Mesenchymal stem cell (in vitro differentiated cells and primary cell): ENCODE data around the gene HBG2.

Experiments
- DNase-seq: peaks from one replicate; pipeline ENCODE4 v3.0.0-alpha.2; 2013
- H2AFZ ChIP-seq: one replicate; pipeline ENCODE4 v1.6.1; 2013; ENCODE audit warnings: low read depth, mild to moderate bottlenecking, control low read depth, inconsistent platforms, low read length, moderate library complexity
- H2AK5ac ChIP-seq: 2 replicates; pipeline ENCODE4 v1.6.1; 2013; ENCODE audit warnings: low read length, moderate library complexity, mild to moderate bottlenecking, inconsistent platforms; ENCODE audit not compliant: severe bottlenecking
- H2BK120ac ChIP-seq: one replicate; pipeline ENCODE4 v1.6.1; 2013; ENCODE audit warnings: low read depth, mild to moderate bottlenecking, inconsistent platforms, low read length, moderate library complexity
- H2BK12ac ChIP-seq, 2 experiments: one replicate each; pipeline ENCODE4 v1.6.1; 2013; ENCODE audit warnings: inconsistent platforms in 2 of 2, low read length in 2 of 2, mild to moderate bottlenecking in 2 of 2, moderate library complexity in 2 of 2, control low read depth in 1 of 2
- H2BK15ac ChIP-seq: one replicate; pipeline ENCODE4 v1.6.1; 2013; ENCODE audit warnings: mild to moderate bottlenecking, low read depth, inconsistent platforms; ENCODE audit not compliant: poor library complexity, severe bottlenecking
- H2BK5ac ChIP-seq: 2 replicates; pipeline ENCODE4 v1.6.1; 2013; ENCODE audit warnings: low read depth, mild to moderate bottlenecking, low read length, control low read depth, inconsistent platforms; ENCODE audit not compliant: poor library complexity, severe bottlenecking
- H3K14ac ChIP-seq, 2 experiments: one replicate each; pipeline ENCODE4 v1.6.1; 2013; ENCODE audit warnings: inconsistent platforms in 2 of 2, low read length in 2 of 2, control low read depth in 1 of 2, mild to moderate bottlenecking in 1 of 2, moderate library complexity in 1 of 2
- H3K18ac ChIP-seq, 2 experiments: one replicate each; pipeline ENCODE4 v1.6.1; 2013; ENCODE audit warnings: inconsistent platforms in 2 of 2, low read length in 2 of 2, control low read depth in 1 of 2, low read depth in 1 of 2, mild to moderate bottlenecking in 1 of 2
- H3K23ac ChIP-seq, 2 experiments: one replicate each; pipeline ENCODE4 v1.6.1; 2013; ENCODE audit warnings: inconsistent platforms in 2 of 2, low read length in 2 of 2, mild to moderate bottlenecking in 2 of 2, moderate library complexity in 2 of 2, control low read depth in 1 of 2
- H3K27ac ChIP-seq: 2 replicates; pipeline ENCODE4 v1.5.1; 2013; ENCODE audit warnings: mild to moderate bottlenecking, moderate library complexity, low read length, control low read depth, inconsistent platforms; ENCODE audit not compliant: poor library complexity, severe bottlenecking
- H3K27me3 ChIP-seq, 2 experiments: 2 replicates each; pipeline versions ENCODE4 v1.6.1 to v1.7.0; 2013; ENCODE audit warnings: low read length in 2 of 2, mild to moderate bottlenecking in 2 of 2, moderate library complexity in 2 of 2, control low read depth in 1 of 2, inconsistent platforms in 1 of 2; ENCODE audit not compliant: control insufficient read depth in 1 of 2, insufficient read depth in 1 of 2
- H3K36me3 ChIP-seq, 2 experiments: 2 replicates each; pipeline versions ENCODE4 v1.6.1 to v1.7.0; 2013; ENCODE audit warnings: low read length in 2 of 2, control low read depth in 1 of 2, inconsistent platforms in 1 of 2, low read depth in 1 of 2, mild to moderate bottlenecking in 1 of 2; ENCODE audit not compliant: insufficient read depth in 2 of 2, control insufficient read depth in 1 of 2
- H3K4ac ChIP-seq, 2 experiments: one replicate each; pipeline ENCODE4 v1.6.1; 2013; ENCODE audit warnings: inconsistent platforms in 2 of 2, low read length in 2 of 2, mild to moderate bottlenecking in 2 of 2, moderate library complexity in 2 of 2, control low read depth in 1 of 2, low read depth in 1 of 2
- H3K4me1 ChIP-seq: 2 replicates; pipeline ENCODE4 v1.6.1; 2013; ENCODE audit warnings: low read depth, low read length, control low read depth; ENCODE audit not compliant: control insufficient read depth, insufficient read depth
- H3K4me2 ChIP-seq: 2 replicates; pipeline ENCODE4 v1.6.1; 2013; ENCODE audit warnings: low read length, mild to moderate bottlenecking, inconsistent platforms; ENCODE audit not compliant: poor library complexity, severe bottlenecking
- H3K4me3 ChIP-seq, 2 experiments: 2 replicates each; pipeline versions ENCODE4 v1.5.1 to v1.7.0; 2013; ENCODE audit warnings: low read length in 2 of 2, mild to moderate bottlenecking in 2 of 2, control low read depth in 1 of 2, low read depth in 1 of 2; ENCODE audit not compliant: insufficient read depth in 1 of 2
- H3K79me1 ChIP-seq: replicated peaks from 2 replicates; pipeline ENCODE4 v1.6.1; 2013; ENCODE audit warnings: mild to moderate bottlenecking, control low read depth, low read length, inconsistent platforms; ENCODE audit not compliant: poor library complexity, severe bottlenecking
- H3K9ac ChIP-seq: 2 replicates; pipeline ENCODE4 v1.7.0; 2013; ENCODE audit warnings: mild to moderate bottlenecking, low read length, moderate library complexity
- H3K9me3 ChIP-seq: 2 replicates; pipeline ENCODE4 v1.7.0; 2013; ENCODE audit warnings: mild to moderate bottlenecking, low read length; ENCODE audit not compliant: control insufficient read depth
- H4K8ac ChIP-seq: one replicate; pipeline ENCODE4 v1.6.1; 2013; ENCODE audit warnings: inconsistent platforms, mild to moderate bottlenecking, low read length, moderate library complexity
- H4K91ac ChIP-seq: one replicate; pipeline ENCODE4 v1.6.1; 2013; ENCODE audit warnings: mild to moderate bottlenecking, low read length, inconsistent platforms
- WGBS: methylation state at CpG from one replicate; pipeline ENCODE4 v1.1.7; 2013; ENCODE audit warnings: mixed read lengths; 5-methylcytosine and 5-hydroxymethylcytosine counted together

The HBG2 gene

GRCh38 chr11:5293028-5293427 is 38.4 kb upstream of the HBG2 start:
- H3K14ac ChIP-seq: no peak overlapping the region
- H3K79me1 ChIP-seq: no peaks in the 10 kb centered on the region
- no peaks in the 10 kb centered on the region for H3K9me3 ChIP-seq
- H3K9ac ChIP-seq: no peak overlapping the region
- H2AFZ ChIP-seq: no peak overlapping the region
- DNase-seq: no peak
- H3K4me2 ChIP-seq: no peak overlapping the region
- no peak overlapping the region for H3K18ac ChIP-seq
- H3K27me3 ChIP-seq: no peaks in the 10 kb centered on the region
- no peak overlapping the region for H3K4ac ChIP-seq
- no peak overlapping the region for H3K23ac ChIP-seq
- no peak overlapping the region for H2BK15ac ChIP-seq
- H2BK120ac ChIP-seq: no peak overlapping the region
- no peak overlapping the region for H4K91ac ChIP-seq
- 96% methylated on average over 8 of the region's 8 CpGs for WGBS
- H2AK5ac ChIP-seq: no peak overlapping the region
- H3K27ac ChIP-seq: no peak overlapping the region
- H2BK5ac ChIP-seq: no peak overlapping the region
- H3K4me1 ChIP-seq: no peaks in the 10 kb centered on the region
- H3K36me3 ChIP-seq: no peaks in the 10 kb centered on the region
- no peak overlapping the region for H3K4me3 ChIP-seq
- H4K8ac ChIP-seq: no peak overlapping the region
- H2BK12ac ChIP-seq: no peak overlapping the region

DNA sequence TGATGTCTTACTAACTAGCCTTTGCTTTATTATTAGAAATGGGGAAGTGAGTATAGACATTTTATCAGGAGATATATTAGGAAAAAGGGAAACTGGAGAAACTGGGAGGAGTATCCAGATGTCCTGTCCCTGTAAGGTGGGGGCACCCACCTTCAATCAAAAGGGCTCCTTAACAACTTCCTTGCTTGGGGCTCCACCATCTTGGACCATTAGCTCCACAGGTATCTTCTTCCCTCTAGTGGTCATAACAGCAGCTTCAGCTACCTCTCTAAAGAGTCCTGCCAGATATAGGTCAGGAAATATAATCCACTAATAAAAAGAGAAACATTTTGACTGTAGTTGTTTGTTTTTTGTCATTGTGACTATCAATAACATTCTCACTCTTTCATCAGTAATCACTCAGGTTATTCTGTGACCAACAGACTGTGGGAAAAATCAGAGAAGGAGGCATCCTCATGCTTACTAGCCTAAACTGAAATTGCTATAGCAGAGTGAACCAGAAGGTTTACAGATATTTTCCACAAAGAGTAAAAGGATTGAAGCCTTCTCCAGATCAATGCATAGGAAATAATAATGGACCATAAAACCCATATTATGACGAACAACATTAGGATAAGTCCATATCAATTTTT is 36.7 kb upstream of the HBG2 start:
- Histone ChIP-seq H3K4me2 (no peak overlapping the region), H3K27me3 (no peaks in the 10 kb centered on the region), H4K8ac (no peak overlapping the region), H2BK12ac (no peak overlapping the region), H3K4ac (no peak overlapping the region), H2AK5ac (no peak overlapping the region), H3K9me3 (no peaks in the 10 kb centered on the region), H3K23ac (no peak overlapping the region), H3K4me3 (no peak overlapping the region), H2BK120ac (no peak overlapping the region), H3K9ac (no peak overlapping the region), H3K4me1 (no peaks in the 10 kb centered on the region), H2AFZ (no peak overlapping the region), H3K27ac (no peak overlapping the region), H2BK15ac (no peak overlapping the region), H3K14ac (no peak overlapping the region), H2BK5ac (no peak overlapping the region), H3K79me1 (no peaks in the 10 kb centered on the region), H4K91ac (no peak overlapping the region), H3K18ac (no peak overlapping the region), H3K36me3 (no peaks in the 10 kb centered on the region)
- WGBS: no CpG with 5 or more reads among the region's 1 CpG
- DNase-seq: peak; percentile 57

DNA sequence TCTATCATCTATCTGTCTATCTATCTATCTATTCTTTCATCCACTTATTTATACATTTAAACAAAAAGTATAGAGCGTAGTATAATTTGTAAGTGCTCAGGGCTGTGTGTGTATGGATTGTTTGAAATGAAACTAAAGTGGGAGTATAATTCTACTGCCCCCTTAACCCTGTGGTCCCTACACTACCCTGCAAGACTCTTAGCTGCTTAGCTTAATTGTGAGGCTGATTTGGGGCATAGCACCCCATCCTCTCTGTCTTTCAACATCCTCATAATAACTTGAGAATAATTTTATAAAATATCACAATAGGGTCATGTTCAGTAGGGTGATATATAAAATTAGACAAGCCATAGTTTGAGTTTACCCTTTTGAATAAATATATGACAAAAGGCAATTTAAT is 35.5 kb upstream of the HBG2 start:
- Histone ChIP-seq H3K27ac (no peak overlapping the region), H3K4ac (no peak overlapping the region), H3K23ac (no peak overlapping the region), H3K4me1 (no peaks in the 10 kb centered on the region), H2BK12ac (no peak overlapping the region), H2BK5ac (no peak overlapping the region), H3K18ac (no peak overlapping the region), H4K8ac (no peak overlapping the region), H2AFZ (no peak overlapping the region), H3K36me3 (no peaks in the 10 kb centered on the region), H3K14ac (no peak overlapping the region), H2AK5ac (no peak overlapping the region), H2BK15ac (no peak overlapping the region), H3K79me1 (no peaks in the 10 kb centered on the region), H3K4me3 (no peak overlapping the region), H3K9me3 (no peaks in the 10 kb centered on the region), H4K91ac (no peak overlapping the region), H3K4me2 (no peak overlapping the region), H3K27me3 (no peaks in the 10 kb centered on the region), H2BK120ac (no peak overlapping the region), H3K9ac (no peak overlapping the region)
- no CpG with 5 or more reads among the region's 1 CpG for WGBS
- no peak for DNase-seq

DNA sequence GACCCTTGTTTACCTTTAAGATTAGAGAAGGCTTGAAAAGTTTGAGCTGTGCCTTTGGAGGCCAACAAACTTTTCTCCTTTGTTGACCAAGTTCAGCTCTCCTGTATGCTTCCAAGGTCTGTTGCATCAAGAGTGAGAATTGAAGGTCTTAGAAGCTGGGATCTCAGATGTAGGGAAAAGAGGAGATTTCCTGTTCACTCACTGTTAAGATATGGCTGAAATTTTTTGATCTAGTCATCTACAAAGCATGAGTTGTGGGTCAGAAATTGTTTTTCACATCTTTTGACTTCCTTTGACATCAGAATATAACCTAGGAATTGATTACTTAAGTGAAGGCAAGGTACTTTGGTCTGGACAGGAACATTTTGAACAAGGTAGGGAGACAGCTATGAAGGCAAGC is 35.1 kb upstream of the HBG2 start:
- Histone ChIP-seq H3K79me1 (no peaks in the 10 kb centered on the region), H3K4me2 (no peak overlapping the region)

More for the DNA sequence above, 35.1 kb upstream of the HBG2 start:
- H3K4ac ChIP-seq: no peak overlapping the region
- no peaks in the 10 kb centered on the region for H3K4me1 ChIP-seq
- H3K14ac ChIP-seq: no peak overlapping the region
- DNase-seq: no peak
- H2AK5ac ChIP-seq: no peak overlapping the region
- H3K4me3 ChIP-seq: no peak overlapping the region
- H3K36me3 ChIP-seq: no peaks in the 10 kb centered on the region
- no peak overlapping the region for H3K18ac ChIP-seq
- H3K9ac ChIP-seq: no peak overlapping the region
- H2AFZ ChIP-seq: no peak overlapping the region
- H2BK120ac ChIP-seq: no peak overlapping the region
- no peaks in the 10 kb centered on the region for H3K27me3 ChIP-seq
- H2BK15ac ChIP-seq: no peak overlapping the region
- H3K9me3 ChIP-seq: no peaks in the 10 kb centered on the region
- H2BK5ac ChIP-seq: no peak overlapping the region
- no peak overlapping the region for H2BK12ac ChIP-seq
- no peak overlapping the region for H3K23ac ChIP-seq
- no peak overlapping the region for H4K8ac ChIP-seq
- no peak overlapping the region for H4K91ac ChIP-seq
- no peak overlapping the region for H3K27ac ChIP-seq
